ENCODE data around the gene FHIP1A.

- TF ChIP-seq CTCF (IDR thresholded peaks at IDR 0.05) (no peak), POLR2A (IDR thresholded peaks at IDR 0.05) (no peak), EP300 (IDR thresholded peaks at IDR 0.05) (no peak)
These were observed 33.0 kb downstream of the FHIP1A start for GRCh38 chr4:151442002-151442401.
